ENCODE measurements around the gene IQSEC3.

- no peak for TF ChIP-seq CTCF (IDR thresholded peaks at IDR 0.05)
- no peak for TF ChIP-seq POLR2A (IDR thresholded peaks at IDR 0.05)
Observed at GRCh38 chr12:226401-226800, 159.8 kb downstream of the IQSEC3 start.

All from body of pancreas (tissue), 4 donors.